ENCODE measurements around the gene SFT2D1.
A peak's percentile ranks its signal among the peaks of the same experiment; 100 is the strongest.

DNA sequence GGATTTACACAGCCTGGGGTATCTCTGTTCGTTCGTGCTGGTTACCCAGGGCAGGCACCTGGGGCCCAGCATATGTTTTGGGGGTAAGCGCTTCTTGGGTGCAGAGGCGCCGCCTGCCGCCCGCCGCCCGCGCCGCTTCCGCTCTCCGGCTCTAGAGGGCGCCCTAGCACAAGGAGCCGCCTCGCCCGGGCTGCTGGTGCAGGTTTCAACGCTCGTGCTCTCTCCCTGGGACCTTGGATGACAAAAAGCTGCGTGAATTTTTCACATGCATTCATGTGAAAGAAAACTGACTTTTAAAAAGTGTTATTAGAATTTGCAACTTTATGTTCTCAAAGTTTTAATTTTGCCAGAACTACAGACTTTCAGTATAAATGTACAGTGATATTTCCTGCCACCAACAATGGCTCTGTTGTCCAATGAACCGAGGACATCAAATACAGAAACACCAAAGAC, 66.6 kb downstream of the SFT2D1 start:
- TF ChIP-seq, protein P1, sequence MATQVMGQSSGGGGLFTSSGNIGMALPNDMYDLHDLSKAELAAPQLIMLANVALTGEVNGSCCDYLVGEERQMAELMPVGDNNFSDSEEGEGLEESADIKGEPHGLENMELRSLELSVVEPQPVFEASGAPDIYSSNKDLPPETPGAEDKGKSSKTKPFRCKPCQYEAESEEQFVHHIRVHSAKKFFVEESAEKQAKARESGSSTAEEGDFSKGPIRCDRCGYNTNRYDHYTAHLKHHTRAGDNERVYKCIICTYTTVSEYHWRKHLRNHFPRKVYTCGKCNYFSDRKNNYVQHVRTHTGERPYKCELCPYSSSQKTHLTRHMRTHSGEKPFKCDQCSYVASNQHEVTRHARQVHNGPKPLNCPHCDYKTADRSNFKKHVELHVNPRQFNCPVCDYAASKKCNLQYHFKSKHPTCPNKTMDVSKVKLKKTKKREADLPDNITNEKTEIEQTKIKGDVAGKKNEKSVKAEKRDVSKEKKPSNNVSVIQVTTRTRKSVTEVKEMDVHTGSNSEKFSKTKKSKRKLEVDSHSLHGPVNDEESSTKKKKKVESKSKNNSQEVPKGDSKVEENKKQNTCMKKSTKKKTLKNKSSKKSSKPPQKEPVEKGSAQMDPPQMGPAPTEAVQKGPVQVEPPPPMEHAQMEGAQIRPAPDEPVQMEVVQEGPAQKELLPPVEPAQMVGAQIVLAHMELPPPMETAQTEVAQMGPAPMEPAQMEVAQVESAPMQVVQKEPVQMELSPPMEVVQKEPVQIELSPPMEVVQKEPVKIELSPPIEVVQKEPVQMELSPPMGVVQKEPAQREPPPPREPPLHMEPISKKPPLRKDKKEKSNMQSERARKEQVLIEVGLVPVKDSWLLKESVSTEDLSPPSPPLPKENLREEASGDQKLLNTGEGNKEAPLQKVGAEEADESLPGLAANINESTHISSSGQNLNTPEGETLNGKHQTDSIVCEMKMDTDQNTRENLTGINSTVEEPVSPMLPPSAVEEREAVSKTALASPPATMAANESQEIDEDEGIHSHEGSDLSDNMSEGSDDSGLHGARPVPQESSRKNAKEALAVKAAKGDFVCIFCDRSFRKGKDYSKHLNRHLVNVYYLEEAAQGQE (IDR thresholded peaks at IDR 0.05; ENCODE audit: low read depth), result no peak
- TF ChIP-seq ZFX (IDR thresholded peaks at IDR 0.05) (no peak), EZH2 (IDR thresholded peaks at IDR 0.05) (no peak), POLR2A (IDR thresholded peaks at IDR 0.05; ENCODE audit: borderline replicate concordance, extremely low read depth, insufficient read depth, insufficient read length) (no peak), CBX3 (IDR thresholded peaks at IDR 0.05; ENCODE audit: low read depth) (no peak), FOSL1 (IDR thresholded peaks at IDR 0.05; ENCODE audit: low read depth) (no peak), SIN3A (IDR thresholded peaks at IDR 0.05; ENCODE audit: low read depth) (no peak), ELF1 (IDR thresholded peaks at IDR 0.05; ENCODE audit: borderline replicate concordance, low read depth) (no peak), POLR2AphosphoS5 (IDR thresholded peaks at IDR 0.05; ENCODE audit: low read depth, low read length) (no peak), JUND (IDR thresholded peaks at IDR 0.05) (no peak)
- TF ChIP-seq, protein P2, sequence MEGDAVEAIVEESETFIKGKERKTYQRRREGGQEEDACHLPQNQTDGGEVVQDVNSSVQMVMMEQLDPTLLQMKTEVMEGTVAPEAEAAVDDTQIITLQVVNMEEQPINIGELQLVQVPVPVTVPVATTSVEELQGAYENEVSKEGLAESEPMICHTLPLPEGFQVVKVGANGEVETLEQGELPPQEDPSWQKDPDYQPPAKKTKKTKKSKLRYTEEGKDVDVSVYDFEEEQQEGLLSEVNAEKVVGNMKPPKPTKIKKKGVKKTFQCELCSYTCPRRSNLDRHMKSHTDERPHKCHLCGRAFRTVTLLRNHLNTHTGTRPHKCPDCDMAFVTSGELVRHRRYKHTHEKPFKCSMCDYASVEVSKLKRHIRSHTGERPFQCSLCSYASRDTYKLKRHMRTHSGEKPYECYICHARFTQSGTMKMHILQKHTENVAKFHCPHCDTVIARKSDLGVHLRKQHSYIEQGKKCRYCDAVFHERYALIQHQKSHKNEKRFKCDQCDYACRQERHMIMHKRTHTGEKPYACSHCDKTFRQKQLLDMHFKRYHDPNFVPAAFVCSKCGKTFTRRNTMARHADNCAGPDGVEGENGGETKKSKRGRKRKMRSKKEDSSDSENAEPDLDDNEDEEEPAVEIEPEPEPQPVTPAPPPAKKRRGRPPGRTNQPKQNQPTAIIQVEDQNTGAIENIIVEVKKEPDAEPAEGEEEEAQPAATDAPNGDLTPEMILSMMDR (IDR thresholded peaks at IDR 0.05 in 2 of 3, conservative IDR thresholded peaks at IDR 0.05 in 1 of 3; ENCODE audit: borderline replicate concordance in 1 of 3, insufficient read depth in 1 of 3, low read depth in 2 of 3, low read length in 2 of 3), result peak; percentile 98 to 99 (median 99)
- TF ChIP-seq, protein P3, sequence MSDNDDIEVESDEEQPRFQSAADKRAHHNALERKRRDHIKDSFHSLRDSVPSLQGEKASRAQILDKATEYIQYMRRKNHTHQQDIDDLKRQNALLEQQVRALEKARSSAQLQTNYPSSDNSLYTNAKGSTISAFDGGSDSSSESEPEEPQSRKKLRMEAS (IDR thresholded peaks at IDR 0.05), result no peak

Measured in HCT116 (cell line).